ENCODE results near the gene HSDL2. TPM values are rescaled to one million over a fixed set of nuclear protein-coding genes. Genes with fewer than 3 reads are reported as not detected.
"Not testable (repeated sequence)": the region's sequence is repeated elsewhere in the genome, so short reads cannot be mapped to it uniquely, and the experiment has no call there.

Gene HSDL2
- polyA plus RNA-seq, 1 of the 3 experiments (the other 2 are of a cell fraction), result 14.4 TPM

- POLR2A ChIA-PET; H3K9me3 ChIP-seq; DNase-seq; H3F3A ChIP-seq (replicated peaks; ENCODE audit: insufficient read depth); H3K9ac ChIP-seq; H4K20me1 ChIP-seq (ENCODE audit: insufficient read depth); H3K4me1 ChIP-seq (ENCODE audit: control insufficient read depth in 1 of 2, insufficient read depth in 2 of 2, low read depth in 1 of 2, low read length in 1 of 2); H3K27me3 ChIP-seq (ENCODE audit: insufficient read depth); H3K4me3 ChIP-seq (ENCODE audit: low read depth in 2 of 2, low read length in 1 of 2); H3K9me2 ChIP-seq; H3K4me2 ChIP-seq; CTCF ChIA-PET; H3K27ac ChIP-seq (ENCODE audit: low read depth in 2 of 2, low read length in 1 of 2); H2AFZ ChIP-seq (ENCODE audit: low read depth): not testable (repeated sequence)
- H3K36me3 ChIP-seq (replicated peaks in 1 of 2; ENCODE audit: control insufficient read depth in 1 of 2, insufficient read depth in 2 of 2, low read length in 1 of 2), result peaks cover 0 to 14% of the 10 kb centered on the region in 2 experiments
- H3K79me2 ChIP-seq (ENCODE audit: insufficient read depth), result peaks cover 41% of the 10 kb centered on the region
- 81% methylated on average over 4 of the region's 4 CpGs for WGBS (ENCODE audit: low lambda C conversion rate)
These were observed 12.1 kb downstream of the HSDL2 start for GRCh38 chr9:112391936-112392560.

DNA sequence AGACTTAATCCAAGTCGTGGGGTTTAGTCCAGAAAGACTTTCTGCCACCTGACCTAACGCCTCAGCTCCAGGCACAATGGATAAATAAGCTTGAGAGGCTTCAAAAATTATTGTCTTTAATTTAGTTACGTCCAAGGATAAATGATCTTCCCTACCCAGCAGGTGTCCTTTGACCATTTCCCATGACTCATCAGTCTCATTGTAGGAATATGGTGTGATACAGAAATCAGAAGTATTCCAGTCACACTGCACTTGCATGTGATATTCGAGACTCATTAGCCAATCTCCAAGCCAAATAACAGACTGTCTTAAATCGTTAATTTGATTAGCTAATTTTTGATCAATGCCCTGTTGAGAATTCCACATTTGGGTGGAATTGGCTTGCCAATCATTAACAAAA lies 13.2 kb downstream of the HSDL2 start:
- CTCF ChIA-PET, result interaction anchor here (0.6 kb wide), 1 partner anchor 270 kb away, joined by 3 read pairs; no protein-coding TSS in a partner anchor

GRCh38 chr9:112396416-112396815 lies 16.5 kb downstream of the HSDL2 start:
- no peaks in the 10 kb centered on the region for H3K27me3 ChIP-seq (ENCODE audit: insufficient read depth)
- H3K9me3 ChIP-seq, result no peaks in the 10 kb centered on the region
- H3K9ac ChIP-seq, result no peak overlapping the region
- H3K4me1 ChIP-seq (ENCODE audit: control insufficient read depth in 1 of 2, insufficient read depth in 2 of 2, low read depth in 1 of 2, low read length in 1 of 2), result no peaks in the 10 kb centered on the region
- H3K9me2 ChIP-seq, result no peaks in the 10 kb centered on the region
- no peak overlapping the region for H2AFZ ChIP-seq (ENCODE audit: low read depth)
- H3K4me2 ChIP-seq, result no peak overlapping the region
- no peak for DNase-seq
- peaks cover 3% of the 10 kb centered on the region for H3F3A ChIP-seq (replicated peaks; ENCODE audit: insufficient read depth)
- no peak overlapping the region for H3K27ac ChIP-seq (ENCODE audit: low read depth in 2 of 2, low read length in 1 of 2)
- ChIA-PET POLR2A (no interaction called here), CTCF (no interaction called here)
- no peaks in the 10 kb centered on the region for H4K20me1 ChIP-seq (ENCODE audit: insufficient read depth)
- TF ChIP-seq CHD2 (IDR thresholded peaks at IDR 0.05; ENCODE audit: low read length, partially characterized antibody) (no peak), IRF3 (IDR thresholded peaks at IDR 0.05; ENCODE audit: low read depth, low read length) (no peak), EZH2phosphoT487 (IDR thresholded peaks at IDR 0.05; ENCODE audit: borderline replicate concordance, low read depth) (no peak), REST (IDR thresholded peaks at IDR 0.05; ENCODE audit: low read depth, low read length) (no peak), TCF12 (IDR thresholded peaks at IDR 0.05) (no peak)
- TF ChIP-seq, protein P1, sequence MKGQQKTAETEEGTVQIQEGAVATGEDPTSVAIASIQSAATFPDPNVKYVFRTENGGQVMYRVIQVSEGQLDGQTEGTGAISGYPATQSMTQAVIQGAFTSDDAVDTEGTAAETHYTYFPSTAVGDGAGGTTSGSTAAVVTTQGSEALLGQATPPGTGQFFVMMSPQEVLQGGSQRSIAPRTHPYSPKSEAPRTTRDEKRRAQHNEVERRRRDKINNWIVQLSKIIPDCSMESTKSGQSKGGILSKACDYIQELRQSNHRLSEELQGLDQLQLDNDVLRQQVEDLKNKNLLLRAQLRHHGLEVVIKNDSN (IDR thresholded peaks at IDR 0.05; ENCODE audit: borderline replicate concordance, low read depth), result no peak
- peaks cover 0 to 24% of the 10 kb centered on the region in 2 experiments for H3K36me3 ChIP-seq (replicated peaks in 1 of 2; ENCODE audit: control insufficient read depth in 1 of 2, insufficient read depth in 2 of 2, low read length in 1 of 2)
- WGBS (ENCODE audit: low lambda C conversion rate), result 94% methylated on average over 6 of the region's 6 CpGs
- peaks cover 6% of the 10 kb centered on the region; the same call in 1 of the 2 replicates for H3K79me2 ChIP-seq (ENCODE audit: insufficient read depth)
- no peak overlapping the region for H3K4me3 ChIP-seq (ENCODE audit: low read depth in 2 of 2, low read length in 1 of 2)

More for the DNA sequence above, 13.2 kb downstream of the HSDL2 start:
- H4K20me1 ChIP-seq (ENCODE audit: insufficient read depth); H3K9me2 ChIP-seq; H3K4me2 ChIP-seq; H2AFZ ChIP-seq (ENCODE audit: low read depth); DNase-seq; H3K9ac ChIP-seq; POLR2A ChIA-PET; H3K4me3 ChIP-seq (ENCODE audit: low read depth in 2 of 2, low read length in 1 of 2); H3K9me3 ChIP-seq; H3F3A ChIP-seq (replicated peaks; ENCODE audit: insufficient read depth); H3K27me3 ChIP-seq (ENCODE audit: insufficient read depth); H3K27ac ChIP-seq (ENCODE audit: low read depth in 2 of 2, low read length in 1 of 2); H3K4me1 ChIP-seq (ENCODE audit: control insufficient read depth in 1 of 2, insufficient read depth in 2 of 2, low read depth in 1 of 2, low read length in 1 of 2): not testable (repeated sequence)
- peaks cover 0 to 17% of the 10 kb centered on the region in 2 experiments for H3K36me3 ChIP-seq (replicated peaks in 1 of 2; ENCODE audit: control insufficient read depth in 1 of 2, insufficient read depth in 2 of 2, low read length in 1 of 2)
- H3K79me2 ChIP-seq (ENCODE audit: insufficient read depth), result peaks cover 31% of the 10 kb centered on the region
- 86% methylated on average over 5 of the region's 5 CpGs for WGBS (ENCODE audit: low lambda C conversion rate)
